SK-N-DZ (cell line): Measurements from ENCODE around the gene ATP1A4.

Experiments
- DNase-seq: peaks from one replicate; pipeline ENCODE4 v3.0.0-alpha.2; 2015; ENCODE audit warnings: low spot score

Gene ATP1A4

DNA sequence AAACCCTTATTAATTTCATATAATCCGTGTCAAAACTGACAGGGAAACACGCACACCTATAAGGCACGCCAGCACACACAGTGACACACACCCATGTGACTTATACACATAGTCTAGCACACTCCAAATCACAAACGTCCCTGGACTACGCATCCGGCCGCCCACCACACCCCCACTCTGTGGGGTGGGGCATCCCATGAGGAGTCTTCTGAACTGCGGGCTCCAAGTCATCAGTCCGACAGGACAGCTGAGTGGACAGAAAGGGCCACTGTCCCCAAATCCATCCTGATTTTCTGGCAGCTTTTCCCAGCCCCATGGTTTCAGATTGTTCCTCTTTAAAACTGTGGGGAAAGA, 54.6 kb downstream of the ATP1A4 start:
- no peak for DNase-seq

DNA sequence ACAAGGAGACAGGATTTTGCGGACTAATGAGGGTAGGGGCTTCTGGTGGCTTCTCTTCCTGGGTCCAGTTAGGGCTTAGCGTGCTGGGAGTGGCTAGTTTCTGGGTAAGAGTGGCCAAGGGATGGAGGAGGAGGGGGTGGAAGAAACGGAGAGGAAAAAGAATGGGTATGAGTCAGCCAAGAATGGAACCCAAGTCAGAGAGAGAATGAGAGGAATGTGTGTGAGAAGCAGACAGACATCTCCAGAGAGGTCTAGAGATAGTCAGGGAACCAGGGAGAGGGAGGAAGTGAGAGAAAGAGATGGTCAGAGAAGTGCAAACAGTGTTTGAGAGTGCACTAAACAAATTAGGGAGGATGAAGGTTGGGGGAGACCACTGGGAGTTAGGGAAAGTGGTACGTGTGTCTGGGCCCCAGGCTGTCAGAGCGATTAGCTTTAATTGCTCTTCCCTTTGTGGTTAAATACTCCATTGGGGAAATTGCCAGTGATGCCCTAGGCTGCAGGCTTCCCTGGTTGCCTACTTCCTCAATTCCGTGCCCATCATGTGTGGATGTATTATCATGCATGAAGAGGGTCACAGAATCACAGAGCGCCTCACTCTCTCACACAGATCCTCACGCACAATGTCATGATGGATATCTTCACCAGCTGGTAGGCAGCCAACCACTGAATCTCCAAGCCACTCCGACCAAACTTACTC, 55.2 kb downstream of the ATP1A4 start:
- DNase-seq = no peak

DNA sequence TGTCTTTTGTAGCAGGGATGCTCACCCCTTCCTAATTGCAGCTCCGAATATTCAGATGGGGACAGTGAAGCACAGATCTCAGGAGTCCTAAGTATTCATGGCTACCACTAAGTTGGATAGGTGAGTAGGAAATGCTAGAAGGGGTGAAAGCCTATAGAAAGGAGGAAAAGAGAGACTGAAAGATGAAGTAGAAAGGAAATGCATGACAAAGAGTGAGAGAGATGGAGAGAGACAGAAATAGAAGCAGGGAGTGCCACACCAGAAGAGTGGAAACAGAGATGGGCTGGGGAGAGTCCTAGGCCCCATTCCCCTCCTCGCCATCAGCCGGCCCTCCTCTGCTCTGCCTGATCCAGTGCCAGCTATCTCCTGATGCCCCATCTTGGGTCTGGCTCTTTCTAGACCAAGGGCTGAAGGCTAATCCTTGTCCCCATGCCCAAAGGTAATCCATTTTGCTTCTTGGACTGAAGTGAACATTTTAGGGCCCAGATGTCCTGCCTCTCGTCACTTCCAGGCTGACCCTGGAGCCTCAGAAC, 55.8 kb downstream of the ATP1A4 start:
- no peak for DNase-seq

DNA sequence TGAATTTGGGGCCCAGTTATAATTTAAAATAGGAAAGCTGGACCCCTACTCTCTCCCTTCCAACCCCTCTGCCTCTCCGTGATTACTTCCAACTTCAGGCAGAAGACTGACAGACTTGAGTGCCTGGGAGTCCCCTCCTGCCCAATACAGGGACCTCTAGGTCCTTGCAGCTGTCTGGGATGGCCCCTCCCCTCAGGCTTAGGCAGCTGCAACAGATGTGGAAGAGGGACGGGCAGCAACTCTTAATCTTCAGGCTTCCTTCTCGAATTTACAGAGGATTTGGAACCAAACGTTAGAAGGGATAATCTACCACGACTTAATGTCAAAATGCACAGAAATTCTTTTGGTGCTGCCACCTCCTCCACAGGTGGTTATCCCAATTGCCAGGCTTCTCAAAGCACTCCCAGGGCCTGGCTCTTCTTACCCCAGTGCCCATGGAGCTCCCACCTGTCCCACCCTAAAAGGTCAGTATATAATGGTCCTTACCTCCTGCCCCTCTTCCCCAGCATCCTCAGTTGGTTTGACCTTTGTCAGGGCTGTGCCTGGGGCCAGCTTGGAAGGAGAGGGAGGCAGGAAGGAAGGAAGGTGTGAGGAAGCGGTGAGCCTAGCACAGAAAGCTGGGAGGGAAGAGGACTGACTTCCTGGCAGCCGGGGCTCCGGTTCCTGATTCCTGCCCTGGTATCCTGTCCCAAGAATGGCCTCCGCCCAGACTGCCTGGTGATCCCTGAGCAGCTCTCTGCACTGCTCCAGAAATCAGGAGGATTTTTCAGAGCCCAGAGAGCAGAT, 56.6 kb downstream of the ATP1A4 start:
- DNase-seq = no peak

DNA sequence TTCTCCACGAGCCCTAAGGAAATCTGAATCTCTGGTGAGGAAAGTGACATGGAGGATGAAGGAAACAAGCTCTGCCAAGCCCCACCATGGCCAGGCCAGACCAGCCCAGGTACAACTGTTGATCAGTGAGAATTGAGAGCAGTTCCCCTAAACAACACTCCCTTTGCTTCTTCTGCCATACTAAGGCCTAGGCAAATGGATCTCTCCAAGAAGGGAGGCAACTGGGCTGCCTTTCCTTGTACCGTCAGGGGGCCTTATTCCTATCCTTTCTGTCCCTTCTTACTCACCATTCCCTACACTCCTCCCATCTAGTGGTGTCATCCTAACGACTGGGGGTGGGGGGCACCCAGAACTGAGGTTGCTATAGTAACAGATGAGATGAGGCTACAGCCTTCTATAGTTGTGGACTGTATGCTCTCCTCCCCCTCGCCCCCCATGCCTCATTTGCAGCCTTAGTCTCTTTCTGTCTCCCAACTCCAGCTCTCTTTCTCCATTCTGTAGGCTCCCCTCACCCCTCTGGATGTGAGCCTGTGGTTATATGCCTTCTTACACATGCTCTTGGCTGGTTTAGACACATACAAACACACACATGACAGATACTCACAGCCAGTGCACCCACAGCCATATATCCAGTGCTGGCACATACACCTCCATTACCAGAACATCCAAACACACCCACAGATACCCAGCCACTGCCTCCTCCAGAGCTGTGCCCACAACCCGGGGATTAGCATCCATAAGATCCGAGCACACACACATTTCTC, 57.3 kb downstream of the ATP1A4 start:
- no peak for DNase-seq

DNA sequence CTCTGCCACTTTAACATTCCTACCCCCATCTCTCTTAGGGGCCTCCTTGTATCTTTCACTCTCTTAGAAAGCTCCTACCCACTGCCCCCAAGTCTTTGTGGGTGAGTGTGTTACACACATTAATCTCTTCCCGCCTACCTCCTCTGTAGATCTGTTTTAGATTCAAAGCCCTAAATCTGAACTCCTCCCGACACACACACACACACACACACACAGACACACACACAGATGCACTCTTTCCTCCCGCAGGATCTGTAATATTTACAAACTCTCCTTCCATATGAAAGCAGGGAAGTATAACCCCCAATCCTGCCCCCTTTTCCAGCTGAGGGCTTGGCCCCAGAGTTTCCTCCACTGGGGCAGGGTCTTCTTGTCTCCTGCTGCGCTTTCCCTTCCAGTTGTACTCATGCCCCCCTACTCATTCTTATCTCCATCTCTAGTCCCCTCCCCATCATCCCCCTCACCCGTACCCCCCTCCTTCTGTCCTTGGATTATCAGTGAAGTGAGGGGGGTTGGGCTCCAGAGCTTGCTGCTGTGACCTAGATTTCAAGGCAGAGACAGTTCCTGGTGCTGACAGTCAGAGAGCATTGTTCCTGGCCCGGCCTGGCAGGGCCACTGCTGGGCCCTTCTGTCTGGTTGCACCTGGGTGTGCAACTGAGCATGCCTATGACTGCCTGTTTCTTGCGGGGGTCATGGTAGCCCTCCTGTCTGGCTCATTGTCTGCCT, 58.1 kb downstream of the ATP1A4 start:
- peak; percentile 83 for DNase-seq

DNA sequence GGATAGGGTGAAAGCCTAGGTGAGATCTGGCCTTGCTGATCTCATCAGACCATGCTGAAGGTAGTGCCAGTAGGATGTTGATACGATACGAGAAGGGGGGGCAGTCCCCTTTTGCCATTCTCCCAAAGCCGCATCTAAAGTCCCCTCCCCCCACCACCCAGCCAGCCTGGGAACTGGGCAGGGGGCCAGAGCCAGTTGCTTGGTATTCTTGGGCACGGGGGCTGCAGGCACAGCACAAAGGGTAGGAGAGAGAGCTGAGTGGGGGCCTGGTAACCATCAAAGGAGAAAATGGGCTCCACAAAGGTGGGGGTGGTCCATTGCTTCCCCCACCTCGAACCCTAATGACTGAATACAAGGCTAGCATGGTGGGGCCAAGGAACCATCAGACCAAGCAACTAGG, 59.2 kb downstream of the ATP1A4 start:
- no peak for DNase-seq

DNA sequence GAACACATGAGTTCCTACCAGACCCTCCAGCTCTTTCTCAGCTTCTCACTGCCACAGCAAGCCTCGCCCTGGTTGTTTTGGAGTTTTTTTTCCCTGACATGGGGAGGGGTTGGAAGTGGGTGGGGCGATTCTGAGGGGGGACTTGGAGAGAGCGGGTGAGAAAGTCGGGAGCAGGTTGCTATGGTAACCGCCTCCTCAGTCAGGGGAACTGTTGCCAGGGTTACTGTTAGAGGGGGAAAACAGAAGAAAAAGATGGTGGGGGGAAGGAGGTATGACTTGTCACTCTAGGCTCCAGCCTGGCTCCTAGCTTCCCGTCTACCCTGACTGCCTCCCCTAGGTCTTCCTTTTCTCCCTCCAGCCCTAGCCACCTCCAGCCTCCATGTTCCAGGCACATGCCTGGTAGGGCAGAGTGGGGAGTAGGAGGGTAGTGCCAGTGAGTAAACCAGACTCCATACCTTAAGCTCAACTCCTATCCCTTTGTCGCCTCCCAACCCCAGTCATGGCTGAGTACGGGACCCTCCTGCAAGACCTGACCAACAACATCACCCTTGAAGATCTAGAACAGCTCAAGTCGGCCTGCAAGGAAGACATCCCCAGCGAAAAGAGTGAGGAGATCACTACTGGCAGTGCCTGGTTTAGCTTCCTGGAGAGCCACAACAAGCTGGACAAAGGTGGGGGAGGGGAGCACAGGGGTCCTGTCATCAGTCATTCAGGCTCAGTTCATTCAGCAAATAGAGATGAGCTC, 59.8 kb downstream of the ATP1A4 start:
- DNase-seq = peak; percentile 60

DNA sequence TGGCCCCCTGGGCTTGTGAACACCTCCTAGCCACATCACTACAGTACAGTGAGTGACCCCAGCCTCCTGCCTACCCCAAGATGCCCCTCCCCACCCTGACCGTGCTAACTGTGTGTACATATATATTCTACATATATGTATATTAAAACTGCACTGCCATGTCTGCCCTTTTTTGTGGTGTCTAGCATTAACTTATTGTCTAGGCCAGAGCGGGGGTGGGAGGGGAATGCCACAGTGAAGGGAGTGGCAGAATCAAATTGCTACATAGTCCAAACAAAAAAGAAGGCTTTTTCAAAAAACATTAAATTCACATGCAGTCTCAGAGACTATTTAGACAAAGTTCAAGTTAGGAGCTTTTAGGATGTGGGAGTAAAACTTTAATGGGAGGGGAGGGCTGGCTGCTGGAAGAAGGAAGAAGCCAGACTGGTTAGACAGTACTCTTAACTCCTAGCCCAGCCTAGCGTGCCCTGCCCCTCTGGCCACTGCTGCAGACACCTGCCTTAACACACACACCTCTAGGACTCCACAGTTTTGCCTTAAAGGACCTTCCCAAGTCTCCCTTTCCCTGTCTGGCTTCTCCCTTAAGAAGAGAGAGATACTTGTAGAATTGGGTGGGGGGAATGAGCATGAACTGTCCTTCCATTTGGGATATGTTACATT, 63.2 kb downstream of the ATP1A4 start:
- no peak for DNase-seq

DNA sequence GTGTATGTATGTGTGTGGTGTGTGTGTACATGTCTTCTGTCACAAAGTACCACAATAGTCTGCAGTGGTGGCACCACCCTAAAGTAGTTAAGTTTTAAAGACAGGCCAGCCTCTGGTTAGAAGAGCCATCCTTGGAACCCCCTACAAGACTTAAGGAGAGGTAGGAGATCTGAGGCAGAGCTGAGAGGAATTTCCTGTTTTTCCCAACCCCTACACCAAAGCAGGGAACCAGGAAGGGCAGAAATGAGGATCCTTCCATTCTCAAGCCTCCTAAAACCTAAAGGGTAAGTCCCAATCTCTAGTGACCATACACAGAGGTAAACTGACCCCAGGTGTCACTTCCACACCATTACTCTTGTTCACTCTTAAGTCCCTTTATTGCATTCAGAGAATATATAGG, 64.9 kb downstream of the ATP1A4 start:
- no peak for DNase-seq

DNA sequence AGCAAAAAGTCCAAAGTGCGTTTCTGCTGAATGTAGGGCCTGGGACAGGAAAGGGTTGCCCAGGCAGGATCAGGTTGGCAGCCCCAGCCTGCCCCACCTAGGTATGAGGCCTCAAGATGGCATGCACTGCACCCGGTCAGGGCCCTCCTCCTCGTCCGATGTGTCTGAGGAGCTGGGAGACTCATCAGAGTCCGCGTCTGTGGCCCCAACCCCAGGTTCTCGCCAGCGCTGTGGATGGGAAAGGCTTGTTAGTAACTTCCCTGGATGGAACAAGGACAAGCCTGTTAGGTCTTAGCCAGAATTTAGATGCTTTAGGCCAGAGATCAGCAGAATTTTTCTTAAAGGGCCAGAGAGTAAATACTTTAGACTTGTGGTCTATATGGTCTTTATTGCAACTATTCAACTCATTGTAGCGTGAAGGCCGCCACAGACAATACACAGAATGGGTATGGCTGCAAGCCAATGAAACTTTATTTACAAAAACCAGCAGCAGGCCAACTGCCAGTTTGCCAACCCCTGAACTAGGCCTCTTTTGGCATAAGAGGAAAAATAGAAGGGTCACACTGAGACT, 66.2 kb downstream of the ATP1A4 start:
- DNase-seq = no peak

DNA sequence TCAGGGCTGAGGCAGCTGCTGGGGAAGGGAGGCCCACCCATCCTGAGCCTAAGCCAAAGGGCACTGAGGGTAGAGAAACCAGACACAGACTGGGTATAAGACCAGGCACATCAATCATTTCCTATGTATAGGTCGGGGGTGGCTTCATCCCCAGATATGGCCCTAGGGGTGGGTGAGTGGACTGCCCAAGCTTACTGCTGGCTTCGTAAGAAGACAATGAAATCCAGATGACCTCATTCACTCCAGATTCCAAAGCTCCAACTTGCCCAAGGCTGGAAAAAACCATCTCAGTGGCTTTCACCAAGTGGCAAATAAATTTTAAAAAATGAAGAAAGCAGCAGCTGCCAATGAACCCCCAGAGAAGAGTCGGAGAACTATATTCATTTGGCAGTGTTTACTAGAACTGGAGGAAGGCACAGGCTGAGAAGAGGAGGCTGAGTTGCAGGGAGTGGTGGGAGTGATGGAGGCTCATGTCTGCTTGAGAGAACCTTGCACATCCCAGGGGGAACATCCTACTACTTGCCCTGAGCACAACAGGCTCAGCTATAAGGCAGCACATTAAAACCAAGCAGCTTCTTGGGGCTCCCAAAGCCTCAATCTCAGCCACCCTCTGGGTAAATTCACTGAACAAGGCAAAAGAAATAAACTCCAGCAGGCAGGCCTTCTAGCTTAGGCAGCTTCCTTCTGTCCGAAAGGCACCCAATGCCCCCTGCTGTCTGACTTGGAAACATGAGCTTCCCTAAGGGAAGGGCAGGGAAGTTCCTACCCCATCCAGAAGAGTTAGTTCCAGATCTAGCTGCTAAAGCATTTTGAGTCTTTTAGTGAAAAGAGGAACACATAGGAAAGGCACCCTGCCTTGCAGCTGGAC, 67.9 kb downstream of the ATP1A4 start:
- peak; percentile 36 for DNase-seq

DNA sequence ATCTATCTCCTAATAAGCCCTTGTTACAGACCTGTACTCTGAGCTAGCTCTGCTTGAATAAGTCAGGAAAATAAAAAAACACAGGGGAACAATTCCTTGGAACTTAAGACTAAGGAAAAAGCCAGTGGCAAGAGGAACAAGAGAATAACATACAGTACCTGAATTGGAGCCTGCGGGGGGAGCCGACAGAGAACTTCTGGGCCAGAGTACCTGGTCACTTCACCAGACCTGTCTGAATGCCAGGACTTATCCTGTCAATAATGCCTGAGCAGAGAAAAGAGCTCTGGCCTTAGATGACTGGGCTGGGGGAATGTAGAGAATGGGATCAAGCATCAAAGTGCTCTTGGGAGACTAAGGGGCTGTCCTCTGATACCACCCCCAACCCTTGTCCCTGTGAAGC, 68.9 kb downstream of the ATP1A4 start:
- no peak for DNase-seq

DNA sequence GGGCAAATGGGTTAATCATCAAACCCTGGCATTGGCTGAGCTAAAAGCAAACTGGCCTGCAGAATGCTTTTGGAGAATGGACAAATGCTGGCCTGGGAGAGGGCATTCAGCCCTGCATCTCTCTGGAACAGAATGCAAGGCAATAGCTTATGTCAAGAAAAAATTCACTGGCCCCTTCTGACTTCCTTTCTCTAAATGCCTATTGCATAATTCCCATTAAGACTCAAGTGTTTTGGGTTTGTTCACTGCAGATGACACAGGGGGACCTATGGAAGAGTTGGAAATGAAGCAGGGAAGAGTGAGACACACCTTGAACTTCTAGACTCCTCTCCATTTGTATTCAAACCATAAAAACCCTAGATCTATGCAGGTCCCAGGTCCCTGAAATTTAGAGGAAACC, 69.7 kb downstream of the ATP1A4 start:
- no peak for DNase-seq

DNA sequence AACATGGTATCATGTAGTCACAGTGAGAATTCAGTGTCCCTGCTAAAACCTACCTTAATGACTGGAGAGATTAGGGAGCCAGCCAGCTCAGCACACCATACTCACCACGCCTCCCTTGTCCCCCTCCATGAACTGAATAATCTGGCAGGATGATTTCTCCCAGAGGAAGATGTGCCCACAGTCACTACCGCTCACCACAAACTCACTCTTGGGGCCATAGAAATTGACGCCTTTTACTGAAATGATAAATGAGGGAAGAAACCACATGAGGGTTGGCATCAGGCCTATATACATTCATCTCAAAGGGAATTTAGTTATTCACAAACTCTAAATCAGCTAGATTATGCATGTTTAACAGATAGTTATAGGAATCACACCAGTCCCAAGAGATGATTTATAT, 71.1 kb downstream of the ATP1A4 start:
- DNase-seq = no peak

DNA sequence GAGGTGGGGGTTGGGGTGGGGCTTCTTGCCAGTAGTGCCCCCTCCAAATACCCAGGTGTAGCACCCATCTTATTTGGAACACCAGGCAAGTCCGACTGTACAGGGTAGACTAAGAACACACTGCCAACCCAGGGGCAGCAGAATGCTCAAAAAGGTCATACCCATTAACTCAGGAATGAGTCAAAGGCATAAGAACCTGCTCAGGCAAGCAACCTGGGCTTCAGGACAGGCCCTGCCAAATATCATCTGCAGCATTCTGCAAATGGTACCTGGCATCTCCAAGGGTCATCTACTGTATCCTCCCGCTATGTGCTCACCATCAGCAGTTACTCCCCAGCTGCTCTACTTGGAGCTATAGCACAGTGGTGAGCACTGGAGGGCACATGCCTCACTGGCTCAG, 73.2 kb downstream of the ATP1A4 start:
- no peak for DNase-seq

DNA sequence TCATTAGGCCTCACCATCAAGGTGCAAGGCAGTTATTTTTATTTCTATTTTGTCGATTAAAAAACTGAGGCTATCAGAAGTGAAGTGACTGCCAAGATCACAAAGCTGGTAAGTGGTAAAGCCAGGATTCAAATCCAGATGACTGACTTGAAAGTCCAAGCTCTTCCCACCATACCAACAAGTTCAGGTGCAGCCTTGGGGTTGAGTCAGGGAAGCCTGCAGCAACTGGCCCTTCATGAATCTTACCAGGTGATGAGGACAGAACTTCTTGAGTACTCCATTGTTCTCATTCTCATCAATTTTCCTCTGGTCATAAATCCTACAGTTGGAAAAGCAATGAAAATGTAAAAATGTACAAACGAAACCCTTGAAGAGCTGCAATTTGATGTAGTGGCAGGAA, 73.9 kb downstream of the ATP1A4 start:
- no peak for DNase-seq

DNA sequence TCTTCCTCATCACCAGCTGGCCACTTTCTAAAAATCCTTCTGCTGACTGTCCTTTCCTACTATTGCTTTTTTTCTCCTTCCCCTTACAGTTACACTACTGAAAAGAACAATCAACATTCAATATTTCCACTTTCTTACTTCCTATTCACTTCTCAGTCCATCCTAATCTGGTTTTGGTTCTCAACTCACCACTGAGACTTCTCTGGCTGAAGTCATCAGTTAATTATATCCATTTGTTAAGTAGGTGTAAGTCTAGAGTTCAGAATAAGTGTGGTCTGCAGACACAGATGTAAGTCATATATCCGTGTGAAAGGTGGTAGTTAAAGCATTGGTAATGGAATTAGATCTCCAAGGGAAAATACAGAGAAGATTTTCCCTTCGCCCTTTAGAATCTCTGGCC, 75.2 kb downstream of the ATP1A4 start:
- DNase-seq = no peak

DNA sequence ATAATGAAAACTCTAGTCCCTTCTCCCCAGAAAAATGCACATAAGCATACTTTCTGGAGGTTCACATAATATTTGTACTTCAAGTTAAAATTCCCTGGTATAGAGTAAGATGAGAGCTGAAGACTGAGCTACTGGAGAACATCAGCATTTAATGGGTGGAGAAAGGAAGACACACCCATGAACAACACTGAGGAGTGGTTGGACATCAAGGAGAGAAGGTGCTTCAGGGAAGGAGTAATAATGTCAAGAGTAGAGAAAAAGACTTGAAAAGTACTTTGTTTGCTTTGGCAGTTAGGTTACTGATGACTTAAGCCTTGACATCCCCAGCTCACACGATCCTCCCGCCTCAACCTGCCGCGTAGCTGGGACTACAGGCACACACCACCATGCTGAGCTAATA, 75.6 kb downstream of the ATP1A4 start:
- DNase-seq = no peak
